ENCODE data around the gene COL13A1. TPM values are rescaled to one million over a fixed set of nuclear protein-coding genes. Genes with fewer than 3 reads are reported as not detected.
A peak's percentile ranks its signal among the peaks of the same experiment; 100 is the strongest.

COL13A1 gene
- total RNA-seq, 6 experiments from 2014 or later: 33.5 to 46.6 (median 38.1) TPM

DNA sequence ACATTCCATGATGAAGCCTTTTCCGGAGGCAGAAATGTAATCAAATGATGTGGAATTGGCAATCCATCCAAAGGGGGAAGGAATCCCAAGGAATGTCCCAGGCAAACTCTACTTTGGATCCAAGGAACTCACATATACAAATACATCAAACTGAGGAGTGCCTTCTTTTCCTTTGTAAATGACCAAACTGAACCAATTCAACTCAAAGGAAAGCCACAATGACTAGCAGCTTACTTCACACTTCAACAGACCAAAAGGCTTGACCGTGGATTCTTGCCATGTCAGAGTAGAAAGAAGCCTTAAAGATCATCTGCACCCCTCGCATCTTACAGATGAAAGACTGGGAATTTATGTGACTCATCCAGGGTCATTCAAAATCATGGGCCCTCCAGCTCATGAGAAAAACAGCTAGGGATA lies 171.3 kb downstream of the COL13A1 start:
- Mint-ChIP-seq H3K9me3 (no peaks in the 10 kb centered on the region), H3K27me3 (ENCODE audit: insufficient read depth) (peaks cover 37% of the 10 kb centered on the region), H3K4me1 (ENCODE audit: low read depth) (peaks cover 44% of the 10 kb centered on the region), H3K27ac (no peak overlapping the region), H3K36me3 (ENCODE audit: low read depth) (no peaks in the 10 kb centered on the region), H3K4me3 (peak overlapping the region; percentile 19; the same call in 1 of the 2 replicates)
- TF ChIP-seq, protein P1, sequence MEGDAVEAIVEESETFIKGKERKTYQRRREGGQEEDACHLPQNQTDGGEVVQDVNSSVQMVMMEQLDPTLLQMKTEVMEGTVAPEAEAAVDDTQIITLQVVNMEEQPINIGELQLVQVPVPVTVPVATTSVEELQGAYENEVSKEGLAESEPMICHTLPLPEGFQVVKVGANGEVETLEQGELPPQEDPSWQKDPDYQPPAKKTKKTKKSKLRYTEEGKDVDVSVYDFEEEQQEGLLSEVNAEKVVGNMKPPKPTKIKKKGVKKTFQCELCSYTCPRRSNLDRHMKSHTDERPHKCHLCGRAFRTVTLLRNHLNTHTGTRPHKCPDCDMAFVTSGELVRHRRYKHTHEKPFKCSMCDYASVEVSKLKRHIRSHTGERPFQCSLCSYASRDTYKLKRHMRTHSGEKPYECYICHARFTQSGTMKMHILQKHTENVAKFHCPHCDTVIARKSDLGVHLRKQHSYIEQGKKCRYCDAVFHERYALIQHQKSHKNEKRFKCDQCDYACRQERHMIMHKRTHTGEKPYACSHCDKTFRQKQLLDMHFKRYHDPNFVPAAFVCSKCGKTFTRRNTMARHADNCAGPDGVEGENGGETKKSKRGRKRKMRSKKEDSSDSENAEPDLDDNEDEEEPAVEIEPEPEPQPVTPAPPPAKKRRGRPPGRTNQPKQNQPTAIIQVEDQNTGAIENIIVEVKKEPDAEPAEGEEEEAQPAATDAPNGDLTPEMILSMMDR (IDR thresholded peaks at IDR 0.05): no peak
- DNase-seq: peak; percentile 40

DNA sequence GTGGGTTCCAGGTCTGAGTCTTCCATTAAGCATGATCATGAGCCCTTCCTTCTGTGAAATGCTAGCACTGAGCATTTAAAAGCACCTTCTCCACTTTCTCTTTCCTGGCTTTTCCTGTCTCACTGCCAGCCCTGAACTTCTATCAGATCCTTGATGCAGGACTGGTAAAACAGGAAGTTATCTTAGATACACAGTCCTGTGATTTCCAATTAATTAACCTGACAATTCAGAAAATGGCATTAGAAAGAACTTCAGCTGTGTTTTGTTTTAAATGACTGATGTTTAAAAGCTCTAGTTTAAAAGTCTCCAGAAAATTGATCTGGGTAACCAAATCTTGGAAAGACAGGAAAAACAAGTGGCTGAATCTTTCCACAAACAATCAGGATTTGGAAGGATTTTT lies 172.0 kb downstream of the COL13A1 start:
- Mint-ChIP-seq H3K36me3 (ENCODE audit: low read depth) (no peaks in the 10 kb centered on the region), H3K4me3 (no peak overlapping the region; the same call in 1 of the 2 replicates), H3K27me3 (ENCODE audit: insufficient read depth) (peaks cover 38% of the 10 kb centered on the region), H3K27ac (no peak overlapping the region), H3K4me1 (ENCODE audit: low read depth) (peaks cover 44% of the 10 kb centered on the region), H3K9me3 (peaks cover 4% of the 10 kb centered on the region; the same call in 1 of the 2 replicates)
- TF ChIP-seq, protein P1 (IDR thresholded peaks at IDR 0.05): no peak
- DNase-seq: no peak

DNA sequence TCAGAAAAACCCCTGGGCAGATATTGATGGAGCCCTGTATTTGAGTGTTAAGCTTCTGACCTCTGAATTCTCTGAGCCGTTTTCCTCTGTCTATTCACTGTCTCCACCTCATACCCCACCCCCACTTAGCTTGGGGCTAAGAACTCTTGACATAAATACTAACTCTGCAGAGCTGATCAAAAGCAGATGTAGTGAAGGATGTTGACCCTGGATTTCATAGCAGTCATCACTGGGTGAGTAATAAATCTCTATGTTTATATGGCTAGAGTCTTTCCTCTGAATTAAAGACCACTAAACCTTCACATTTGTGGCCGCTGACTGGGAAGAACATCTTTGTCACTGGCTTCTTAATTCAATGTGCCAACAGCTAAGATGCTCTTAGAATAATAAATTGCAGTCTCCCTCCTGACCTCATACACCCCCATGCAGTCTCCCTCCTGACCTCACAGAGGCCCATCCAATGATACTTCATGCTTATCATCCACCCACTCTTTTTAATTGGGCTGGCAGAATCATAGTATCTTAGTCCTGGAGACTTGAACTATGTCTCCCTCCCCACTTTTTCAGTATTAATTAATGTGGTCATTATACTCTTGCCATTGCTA lies 172.9 kb downstream of the COL13A1 start:
- no peak overlapping the region; the same call in 1 of the 2 replicates for H3K4me3 Mint-ChIP-seq
- peak overlapping the region; percentile 28; the same call in 1 of the 2 replicates for H3K27ac Mint-ChIP-seq
- peaks cover 39% of the 10 kb centered on the region for H3K27me3 Mint-ChIP-seq (ENCODE audit: insufficient read depth)
- peak; percentile 90 for DNase-seq
- H3K36me3 Mint-ChIP-seq (ENCODE audit: low read depth): no peaks in the 10 kb centered on the region
- TF ChIP-seq, protein P1 (IDR thresholded peaks at IDR 0.05): no peak
- H3K9me3 Mint-ChIP-seq: peaks cover 4% of the 10 kb centered on the region
- H3K4me1 Mint-ChIP-seq (ENCODE audit: low read depth): peaks cover 44% of the 10 kb centered on the region

DNA sequence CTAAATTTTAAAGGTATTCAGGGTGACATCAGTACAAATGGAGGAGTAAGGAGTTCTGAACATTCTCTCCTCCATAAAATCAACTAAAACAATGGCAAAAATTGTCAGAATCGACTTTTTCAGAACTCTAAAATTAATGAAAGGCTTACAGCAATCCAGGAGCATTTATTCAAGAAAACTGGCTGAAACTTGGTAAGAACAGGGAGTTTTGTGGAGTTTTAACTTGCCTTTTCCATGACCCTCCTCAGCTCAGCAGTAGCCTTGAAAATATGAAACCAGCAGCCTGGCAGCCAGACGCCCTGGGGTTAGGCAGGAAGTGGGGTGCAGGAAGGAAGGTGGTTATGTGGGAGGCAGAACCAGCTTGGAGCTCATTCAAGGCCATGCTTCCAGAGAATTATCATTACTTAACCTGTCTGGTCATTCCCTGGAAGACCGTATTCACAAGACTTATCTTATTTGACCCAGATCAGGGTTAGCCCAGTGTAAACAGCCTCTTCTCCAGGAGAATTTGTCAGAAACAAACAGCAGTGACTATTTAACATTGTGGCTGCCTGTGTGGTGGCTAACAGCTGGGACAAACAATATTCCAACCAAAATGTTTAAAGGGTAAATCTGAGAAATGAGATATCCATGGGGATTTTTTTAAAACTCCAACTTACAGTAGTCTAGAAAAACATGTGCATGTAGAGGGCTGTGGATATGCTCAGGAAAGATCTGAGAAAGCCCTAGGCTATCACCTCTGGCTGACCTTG lies 175.3 kb downstream of the COL13A1 start:
- H3K9me3 Mint-ChIP-seq: peaks cover 22% of the 10 kb centered on the region
- H3K27me3 Mint-ChIP-seq (ENCODE audit: insufficient read depth): peaks cover 36% of the 10 kb centered on the region
- no peak overlapping the region for H3K4me3 Mint-ChIP-seq
- H3K4me1 Mint-ChIP-seq (ENCODE audit: low read depth): peaks cover 44% of the 10 kb centered on the region
- peaks cover 16% of the 10 kb centered on the region for H3K36me3 Mint-ChIP-seq (ENCODE audit: low read depth)
- TF ChIP-seq, protein P1 (IDR thresholded peaks at IDR 0.05): no peak
- H3K27ac Mint-ChIP-seq: no peak overlapping the region
- no peak for DNase-seq

DNA sequence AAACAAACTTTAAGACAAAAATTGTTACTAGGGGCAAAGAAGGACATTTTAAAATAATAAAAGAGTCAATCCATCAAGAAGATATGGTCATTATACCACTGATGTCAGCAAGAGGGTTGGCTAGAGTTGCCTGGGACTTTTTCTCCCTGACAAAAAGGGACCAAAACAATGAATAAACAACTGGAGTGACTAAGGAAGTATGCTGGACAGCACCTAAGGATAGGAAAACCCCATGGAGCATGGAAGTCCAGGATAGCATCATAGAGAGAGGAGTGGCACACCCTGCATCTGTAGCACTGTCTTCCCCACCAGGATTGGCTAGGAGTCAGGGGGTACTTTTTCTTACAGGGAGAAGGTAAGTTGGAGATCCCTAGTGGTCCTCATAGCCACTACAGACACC lies 177.5 kb downstream of the COL13A1 start:
- TF ChIP-seq, protein P1 (IDR thresholded peaks at IDR 0.05): no peak
- peaks cover 25% of the 10 kb centered on the region for H3K4me1 Mint-ChIP-seq (ENCODE audit: low read depth)
- peaks cover 22% of the 10 kb centered on the region for H3K9me3 Mint-ChIP-seq
- H3K36me3 Mint-ChIP-seq (ENCODE audit: low read depth): peaks cover 17% of the 10 kb centered on the region
- no peak overlapping the region for H3K4me3 Mint-ChIP-seq
- H3K27ac Mint-ChIP-seq: no peak overlapping the region
- DNase-seq: no peak
- peaks cover 48% of the 10 kb centered on the region for H3K27me3 Mint-ChIP-seq (ENCODE audit: insufficient read depth)
